GM04503 (cell line): Measurements from ENCODE around the gene AADAT.
"Not testable (repeated sequence)": the region's sequence is repeated elsewhere in the genome, so short reads cannot be mapped to it uniquely, and the experiment has no call there.

Experiments
- DNase-seq: peaks from one replicate; pipeline ENCODE4 v3.0.0-alpha.2; 2012; ENCODE audit warnings: low read depth

The AADAT gene

DNA sequence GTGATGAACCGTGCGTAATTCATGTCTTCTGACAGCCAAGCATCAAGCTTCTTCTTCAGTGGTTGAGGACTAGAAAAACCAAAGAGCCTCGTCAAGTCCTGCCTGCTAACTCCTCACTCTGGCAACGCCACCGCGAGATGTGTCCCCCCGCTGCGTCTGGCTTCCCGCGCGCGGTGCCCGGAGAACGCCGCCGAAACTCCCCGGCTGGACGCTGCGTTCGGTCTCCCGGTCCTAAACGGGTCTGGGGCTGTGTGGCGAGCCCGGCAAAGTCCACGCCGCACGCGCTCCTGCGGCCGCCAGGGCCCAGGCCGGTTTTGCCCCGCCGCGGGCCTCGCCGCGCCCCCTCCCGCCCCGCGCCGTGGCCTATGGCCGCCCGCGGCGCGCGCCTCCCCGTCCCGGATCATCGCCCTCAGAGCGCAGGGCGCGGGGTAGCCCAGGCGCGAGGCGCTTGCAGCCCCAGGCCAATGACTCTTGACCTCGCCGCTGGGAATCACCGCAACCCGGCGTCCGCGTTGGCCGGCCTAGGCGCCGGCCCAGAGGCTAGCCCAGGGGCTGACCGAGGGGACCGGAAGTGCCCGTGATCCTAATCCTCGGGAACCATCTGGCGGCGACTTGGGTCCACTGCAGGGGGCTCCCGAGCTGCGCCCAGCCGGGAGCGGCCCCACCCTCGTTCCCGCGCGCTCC is at the start of gene AADAT:
Gene AADAT, minus strand, starts transcription at position 289 of the 684 bp plus-strand sequence. Its CDS starts 266 bp downstream, at position 23.
- DNase-seq: peak; percentile 22

DNA sequence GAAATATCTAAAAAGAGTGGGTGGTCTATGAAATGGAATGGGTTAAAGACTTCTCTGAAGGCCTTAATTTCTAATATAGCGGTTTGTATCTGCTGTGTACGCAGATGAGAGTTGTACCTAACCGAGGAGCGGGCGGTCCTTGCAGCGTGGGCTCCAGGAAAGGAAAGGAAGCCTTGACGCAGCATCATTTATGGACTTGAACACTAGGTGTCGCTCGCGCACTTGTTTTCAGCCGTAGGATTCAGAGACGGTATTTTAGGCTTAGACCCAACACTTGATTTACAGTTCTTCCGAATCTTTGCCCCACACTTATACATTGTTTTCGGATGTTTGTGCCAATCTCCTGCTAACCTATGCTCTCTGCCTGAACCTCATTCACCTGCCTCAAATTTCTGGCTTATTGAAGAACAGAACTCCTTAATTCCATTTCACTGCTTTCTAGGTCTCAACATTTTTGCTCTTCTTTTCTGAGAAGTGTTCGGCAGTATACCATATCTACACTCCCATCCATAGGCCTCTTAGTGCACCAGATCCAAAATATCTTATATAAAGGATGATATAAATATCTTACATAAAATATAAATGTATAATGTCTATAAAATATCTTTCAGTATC is 48.9 kb upstream of the AADAT start:
- peak; percentile 13 for DNase-seq

DNA sequence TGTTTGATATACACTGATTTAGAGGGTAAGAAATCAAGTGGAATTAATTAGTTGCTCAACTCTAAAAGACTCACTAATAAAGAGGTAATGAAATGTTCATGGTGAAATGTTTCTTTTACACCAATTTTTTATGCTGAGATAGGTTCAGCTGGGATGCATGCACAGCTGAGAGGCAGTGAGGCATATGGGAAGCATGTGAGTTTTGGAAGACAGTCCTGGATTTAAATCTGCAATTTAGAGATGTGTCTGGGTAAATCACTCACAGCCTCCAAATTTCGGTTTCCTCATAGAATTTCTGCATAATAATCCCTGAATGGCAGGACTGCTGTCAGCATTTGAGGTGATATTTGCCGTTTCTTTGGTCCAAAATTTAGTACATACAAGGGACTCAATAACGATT is 48.2 kb upstream of the AADAT start:
- DNase-seq: no peak

GRCh38 chr4:170137466-170137865 is 47.7 kb upstream of the AADAT start:
- DNase-seq: no peak

DNA sequence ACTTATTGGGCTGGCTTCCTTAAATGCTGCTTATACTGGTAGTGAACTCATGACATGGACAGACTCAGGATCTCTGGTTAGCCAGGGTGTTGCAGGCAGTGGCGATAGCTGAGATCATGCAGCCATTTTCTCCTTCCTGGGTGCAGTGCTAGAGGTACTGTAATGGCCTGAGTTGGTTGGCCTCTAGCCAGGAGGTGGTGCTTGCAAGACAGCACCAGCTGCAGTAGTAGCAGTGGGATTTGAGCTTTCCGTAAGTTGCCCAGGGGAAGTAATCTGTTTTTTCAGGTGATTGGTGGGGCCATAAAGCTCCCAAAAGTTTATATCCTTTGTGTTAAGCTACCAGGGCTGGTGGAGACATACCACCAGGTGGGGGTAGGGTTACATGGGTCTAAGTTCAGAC is 45.1 kb upstream of the AADAT start:
- no peak for DNase-seq

GRCh38 chr4:170128219-170128804 is 38.6 kb upstream of the AADAT start:
- no peak for DNase-seq

DNA sequence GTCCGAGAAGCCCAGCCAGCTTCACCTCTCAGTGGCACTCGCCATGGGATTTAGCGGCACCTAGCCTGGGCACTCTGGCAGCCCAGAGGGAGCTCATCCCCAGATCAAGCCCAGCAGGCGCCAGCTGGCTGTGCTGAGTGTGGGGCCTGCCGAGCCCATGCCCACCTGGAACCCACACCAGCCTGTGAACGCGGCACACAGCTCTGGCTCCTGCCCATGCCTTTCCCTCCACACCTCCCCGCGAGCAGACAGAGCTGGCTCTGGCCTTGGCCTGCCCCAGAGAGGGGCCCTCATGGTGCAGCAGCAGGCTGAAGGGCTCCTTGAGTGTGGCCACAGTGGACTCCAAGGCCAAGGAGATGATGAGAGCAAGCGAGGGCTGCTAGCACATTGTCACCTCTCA is 38.0 kb upstream of the AADAT start:
- DNase-seq: no peak

DNA sequence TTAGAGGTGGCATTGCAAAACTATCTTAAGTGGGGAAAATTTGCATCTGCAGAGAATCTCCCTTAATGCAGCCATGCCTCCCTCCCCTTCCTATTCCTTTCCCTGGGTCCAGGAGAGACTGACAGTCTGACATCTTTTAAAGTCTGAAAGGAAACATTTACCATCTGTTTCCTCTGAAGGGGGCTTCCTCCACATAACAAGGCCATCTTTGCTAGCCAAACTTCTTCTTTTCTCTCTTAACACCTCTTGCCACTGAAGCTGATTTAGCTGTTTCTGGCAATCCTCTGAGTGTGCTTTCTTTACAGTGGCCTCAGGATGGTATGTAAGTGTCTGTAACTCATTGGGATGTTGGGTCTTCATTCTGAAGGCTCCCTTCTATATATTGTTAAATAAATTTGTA is 34.6 kb upstream of the AADAT start:
- DNase-seq: no peak

DNA sequence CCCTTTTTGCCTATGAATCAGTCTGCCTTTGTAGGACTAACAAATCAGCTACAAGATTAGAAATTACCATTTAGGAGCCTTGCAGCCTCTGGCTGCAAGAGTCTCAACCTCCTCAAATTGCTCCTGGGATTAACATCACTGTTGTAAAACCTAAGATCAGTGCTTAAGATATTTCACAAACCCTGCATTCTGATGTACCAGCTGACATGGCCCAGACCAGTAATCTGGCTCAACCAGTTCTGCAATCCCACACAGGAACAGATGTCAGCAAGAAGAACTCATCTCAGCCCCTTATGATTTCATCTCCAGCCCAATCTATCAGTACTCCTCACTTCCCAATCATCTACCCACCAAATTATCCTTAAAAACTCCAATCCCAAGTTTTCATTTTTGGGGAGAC is 32.5 kb upstream of the AADAT start:
- no peak for DNase-seq

DNA sequence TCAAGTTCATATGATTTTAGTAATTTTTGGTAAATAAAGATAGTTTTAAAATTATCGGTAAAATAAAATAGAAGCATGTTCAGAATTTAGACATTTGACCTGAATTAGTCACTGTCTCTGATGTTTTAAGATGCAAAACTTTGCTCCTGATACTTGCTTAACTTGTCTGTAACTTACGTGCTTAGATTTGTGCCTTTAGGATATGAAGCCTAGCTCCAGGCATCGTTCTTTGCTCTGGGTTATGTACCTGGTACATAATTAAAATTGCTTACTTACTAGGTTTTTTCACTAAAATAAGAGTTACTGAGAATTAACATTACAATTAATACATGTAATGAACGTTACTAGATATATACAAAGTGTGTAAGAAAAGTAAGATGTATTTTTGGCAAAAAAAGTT is 24.9 kb upstream of the AADAT start:
- DNase-seq: no peak

GRCh38 chr4:170114183-170114582 is 24.4 kb upstream of the AADAT start:
- not testable (repeated sequence) for DNase-seq

GRCh38 chr4:170111546-170111945 is 21.8 kb upstream of the AADAT start:
- DNase-seq: no peak

DNA sequence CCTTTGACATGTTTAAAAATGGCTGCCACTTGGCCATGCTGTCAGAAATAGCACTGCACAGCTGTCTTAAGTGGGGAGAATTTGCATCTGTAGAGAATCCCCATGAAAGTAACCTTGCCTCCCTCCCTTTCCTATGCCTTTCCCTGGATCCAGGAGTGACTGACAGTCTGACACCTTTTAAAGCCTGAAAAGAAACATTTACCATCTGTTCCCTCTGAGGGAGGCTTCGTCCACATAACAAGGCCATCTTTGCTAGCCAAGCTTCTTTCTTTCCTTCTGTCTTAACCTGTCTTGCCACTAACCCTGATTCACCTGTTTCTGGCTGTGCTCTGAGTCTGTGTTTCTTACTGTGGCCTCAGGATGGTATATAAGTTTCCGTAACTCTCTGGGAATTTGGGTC is 21.3 kb upstream of the AADAT start:
- DNase-seq: no peak

- no peak for DNase-seq
Observed at GRCh38 chr4:170110285-170110672, 20.5 kb upstream of the AADAT start.

DNA sequence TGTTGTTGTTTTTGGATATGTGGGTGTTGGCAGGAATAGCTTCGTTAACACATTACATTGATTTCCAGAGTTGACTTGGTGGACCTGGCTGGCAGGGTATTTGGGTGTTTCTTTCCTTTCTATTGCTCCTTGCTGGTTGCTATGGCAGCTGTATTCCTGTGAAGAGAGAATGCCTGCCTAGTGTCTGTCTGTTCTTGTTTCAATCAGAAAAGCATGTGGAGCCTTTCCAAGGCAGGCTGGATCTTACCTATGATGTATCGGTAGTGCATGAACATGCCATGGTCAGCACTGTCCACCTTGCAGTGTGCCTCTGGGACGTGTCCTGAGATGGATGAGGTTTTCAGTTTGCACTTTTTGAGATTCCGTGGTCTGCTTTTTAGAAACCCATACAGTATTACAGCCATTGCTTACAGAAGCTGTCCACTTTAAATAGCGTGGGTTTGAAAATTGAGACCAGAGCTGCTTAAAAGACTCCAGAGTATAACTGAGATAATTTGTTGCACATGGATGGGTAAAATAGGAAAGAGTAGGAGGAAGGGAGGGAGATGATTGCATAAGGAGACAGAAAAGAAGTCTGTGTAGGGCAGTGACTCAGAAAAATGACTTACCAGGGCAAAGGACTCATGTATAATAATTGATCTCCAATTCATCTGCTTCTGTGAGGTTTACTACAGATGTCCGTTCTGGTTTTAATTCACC is 20.0 kb upstream of the AADAT start:
- peak; percentile 26 for DNase-seq

DNA sequence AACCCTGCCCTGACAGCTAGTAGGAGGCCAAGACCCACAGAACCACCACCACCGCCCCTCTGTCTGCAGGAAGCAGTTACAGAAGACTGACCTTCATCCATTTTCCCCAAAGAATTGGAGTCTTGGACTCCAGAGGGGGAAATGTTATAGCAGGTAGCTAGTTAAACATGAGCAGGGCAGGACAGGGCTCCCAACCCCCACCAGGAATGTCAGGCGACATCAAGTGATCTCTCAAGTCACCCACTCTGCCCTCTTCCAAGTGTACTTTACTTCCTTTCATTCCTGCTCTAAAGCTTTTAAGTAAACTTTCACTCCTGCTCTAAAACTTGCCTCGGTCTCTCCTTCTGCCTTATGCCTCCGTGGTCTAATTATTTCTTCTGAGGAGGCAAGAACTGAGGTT is 17.1 kb upstream of the AADAT start:
- no peak for DNase-seq

GRCh38 chr4:170102426-170102825 is 12.7 kb upstream of the AADAT start:
- DNase-seq: no peak

DNA sequence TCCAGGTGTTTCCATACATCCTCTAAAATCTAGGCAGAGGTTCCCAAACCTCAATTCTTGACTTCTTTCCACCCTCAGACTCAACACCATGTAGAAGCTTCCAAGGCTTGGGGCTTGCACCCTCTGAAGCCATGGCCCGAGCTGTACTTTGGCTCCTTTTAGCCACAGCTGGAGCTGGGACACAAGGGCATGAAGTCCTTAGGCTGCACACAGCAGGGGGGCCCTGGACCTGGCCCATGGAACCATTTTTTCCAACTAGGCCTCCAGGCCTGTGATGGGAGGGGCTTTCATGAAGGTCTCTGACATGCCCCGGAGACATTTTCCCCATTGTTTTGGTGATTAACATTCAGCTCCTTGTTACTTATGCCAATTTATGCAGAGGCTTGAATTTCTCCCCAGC is 8.4 kb upstream of the AADAT start:
- DNase-seq: not testable (repeated sequence)

GRCh38 chr4:170097681-170098080 is 7.9 kb upstream of the AADAT start:
- no peak for DNase-seq

- no peak for DNase-seq
Observed at GRCh38 chr4:170093973-170094535, 4.3 kb upstream of the AADAT start.

DNA sequence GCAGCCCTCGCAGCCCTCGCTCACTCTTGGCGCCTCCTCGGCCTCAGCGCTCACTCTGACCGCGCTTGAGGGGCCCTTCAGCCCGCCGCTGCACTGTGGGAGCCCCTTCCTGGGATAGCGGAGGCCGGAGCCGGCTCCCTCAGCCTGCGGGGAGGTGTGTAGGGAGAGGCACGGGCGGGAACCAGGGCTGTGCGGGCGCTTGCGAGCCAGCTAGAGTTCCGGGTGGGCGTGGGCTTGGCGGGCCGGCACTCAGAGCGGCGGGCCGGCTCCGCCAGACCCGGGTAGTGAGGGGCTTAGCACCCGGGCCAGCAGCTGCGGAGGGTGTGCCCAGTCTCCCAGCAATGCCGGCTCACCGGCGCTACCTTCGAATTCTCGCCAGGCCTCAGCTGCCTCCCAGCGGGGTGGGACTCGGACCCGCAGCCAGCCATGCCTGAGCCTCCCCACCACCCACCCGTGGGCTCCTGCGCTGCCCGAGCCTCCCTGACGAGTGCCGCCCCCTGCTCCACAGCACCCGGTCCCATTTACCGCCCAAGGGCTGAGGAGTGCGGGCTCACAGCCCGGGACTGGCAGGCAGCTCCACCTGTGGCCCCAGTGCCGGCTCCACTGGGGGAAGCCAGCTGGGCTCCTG is 1.4 kb upstream of the AADAT start:
- DNase-seq: no peak

- DNase-seq: no peak
Observed at GRCh38 chr4:170090352-170091052, 746 bp upstream of the AADAT start.
